Measurements from ENCODE around the gene CD160. TPM values are rescaled to one million over a fixed set of nuclear protein-coding genes. Genes with fewer than 3 reads are reported as not detected.
A peak's percentile ranks its signal among the peaks of the same experiment; 100 is the strongest.

CD160 gene
- total RNA-seq, 4 donors from 2014 or later = not detected

DNA sequence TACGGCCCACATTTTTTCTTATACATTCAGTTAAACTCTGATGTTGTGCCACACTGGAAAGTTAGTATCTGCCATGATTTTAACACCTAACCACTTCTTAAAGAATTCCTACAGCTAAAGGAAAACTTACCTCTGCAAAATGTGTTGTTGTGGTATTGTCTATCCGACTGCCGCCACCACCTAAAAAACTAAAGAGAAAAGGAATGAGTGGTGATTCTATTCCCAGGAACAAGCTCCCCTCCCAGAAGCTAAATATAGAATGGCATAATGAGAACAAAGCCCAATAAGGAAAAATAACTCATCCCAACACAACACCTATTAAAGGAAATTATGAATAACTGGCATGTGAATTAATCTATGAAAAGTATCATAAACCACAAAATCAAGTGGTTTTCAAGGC lies 65.1 kb downstream of the CD160 start:
- Histone ChIP-seq H3K27ac (peak overlapping the region; percentile 77 to 86 (median 84)), H3K36me3 (peaks cover 0 to 11% of the 10 kb centered on the region in 2 donors), H3K27me3 (no peaks in the 10 kb centered on the region), H3K4me1 (peaks cover 43 to 46% of the 10 kb centered on the region in 2 donors), H3K9me3 (no peaks in the 10 kb centered on the region), H3K4me3 (peak overlapping the region; percentile 7 to 58 (median 34))
- peak; percentile 29 to 38 for ATAC-seq
- TF ChIP-seq, protein P1, sequence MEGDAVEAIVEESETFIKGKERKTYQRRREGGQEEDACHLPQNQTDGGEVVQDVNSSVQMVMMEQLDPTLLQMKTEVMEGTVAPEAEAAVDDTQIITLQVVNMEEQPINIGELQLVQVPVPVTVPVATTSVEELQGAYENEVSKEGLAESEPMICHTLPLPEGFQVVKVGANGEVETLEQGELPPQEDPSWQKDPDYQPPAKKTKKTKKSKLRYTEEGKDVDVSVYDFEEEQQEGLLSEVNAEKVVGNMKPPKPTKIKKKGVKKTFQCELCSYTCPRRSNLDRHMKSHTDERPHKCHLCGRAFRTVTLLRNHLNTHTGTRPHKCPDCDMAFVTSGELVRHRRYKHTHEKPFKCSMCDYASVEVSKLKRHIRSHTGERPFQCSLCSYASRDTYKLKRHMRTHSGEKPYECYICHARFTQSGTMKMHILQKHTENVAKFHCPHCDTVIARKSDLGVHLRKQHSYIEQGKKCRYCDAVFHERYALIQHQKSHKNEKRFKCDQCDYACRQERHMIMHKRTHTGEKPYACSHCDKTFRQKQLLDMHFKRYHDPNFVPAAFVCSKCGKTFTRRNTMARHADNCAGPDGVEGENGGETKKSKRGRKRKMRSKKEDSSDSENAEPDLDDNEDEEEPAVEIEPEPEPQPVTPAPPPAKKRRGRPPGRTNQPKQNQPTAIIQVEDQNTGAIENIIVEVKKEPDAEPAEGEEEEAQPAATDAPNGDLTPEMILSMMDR (IDR thresholded peaks at IDR 0.05 in 4 of 5, conservative IDR thresholded peaks at IDR 0.05 in 1 of 5) = no peak
- peak in 1 of 2 donors; percentile 67 for TF ChIP-seq POLR2A (IDR thresholded peaks at IDR 0.05)
- in situ Hi-C loops (cut with MboI; ENCODE audit: low sequenced_read_pairs in 4 of 4) = no loop called here
- no peak for DNase-seq
- intact Hi-C loops (cut with DNase I; ENCODE audit: low total_unique reads) = no loop called here

DNA sequence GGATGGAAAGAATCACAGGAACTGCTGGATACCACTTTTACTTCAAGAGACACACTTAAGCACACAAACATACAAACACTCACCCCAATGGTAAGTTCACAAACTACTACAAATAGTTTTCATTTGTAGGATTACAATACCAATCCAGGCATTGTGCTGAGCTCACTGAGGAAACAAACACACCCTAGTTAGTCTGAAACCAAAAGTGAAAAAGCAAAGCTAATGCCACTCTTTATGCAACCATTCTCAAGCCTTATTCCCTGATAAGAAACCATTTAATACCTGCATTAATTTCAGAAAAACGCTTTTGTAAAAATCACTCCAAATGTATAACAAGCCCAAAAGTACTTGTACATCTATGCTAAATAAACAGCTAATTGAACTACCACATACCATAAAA lies 66.2 kb downstream of the CD160 start:
- Histone ChIP-seq H3K4me1 (peaks cover 42 to 44% of the 10 kb centered on the region in 2 donors), H3K27ac (peak overlapping the region; percentile 77 to 86 (median 84)), H3K4me3 (no peak overlapping the region), H3K27me3 (no peaks in the 10 kb centered on the region), H3K36me3 (peaks cover 0 to 11% of the 10 kb centered on the region in 2 donors), H3K9me3 (no peaks in the 10 kb centered on the region)
- intact Hi-C loops (cut with DNase I; ENCODE audit: low total_unique reads) = no loop called here
- TF ChIP-seq POLR2A (IDR thresholded peaks at IDR 0.05) = no peak
- TF ChIP-seq, protein P1 (IDR thresholded peaks at IDR 0.05 in 4 of 5, conservative IDR thresholded peaks at IDR 0.05 in 1 of 5) = no peak
- DNase-seq (no peak), ATAC-seq (no peak)
- in situ Hi-C loops (cut with MboI; ENCODE audit: low sequenced_read_pairs in 4 of 4) = no loop called here

DNA sequence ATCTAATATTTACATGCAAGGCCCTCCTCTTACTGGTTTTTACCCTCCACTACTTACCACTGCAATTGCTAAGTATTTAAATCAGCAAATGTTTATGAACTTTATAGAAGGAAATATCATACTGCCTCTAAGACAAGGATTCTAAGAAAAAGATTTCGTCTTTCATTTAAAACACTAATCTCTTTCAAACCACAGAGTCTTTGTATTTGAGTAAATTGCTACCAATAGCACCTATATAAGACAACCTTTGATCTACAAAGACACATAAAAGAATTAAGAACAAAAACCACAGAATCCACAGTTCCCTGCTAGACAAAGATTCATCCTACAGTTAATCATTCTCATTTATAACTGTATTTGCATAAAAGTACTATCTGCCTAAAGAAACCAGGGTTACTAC lies 67.0 kb downstream of the CD160 start:
- Histone ChIP-seq H3K27me3 (no peaks in the 10 kb centered on the region), H3K4me3 (no peak overlapping the region), H3K27ac (peak overlapping the region; percentile 77 to 86 (median 84)), H3K36me3 (peaks cover 0 to 11% of the 10 kb centered on the region in 2 donors), H3K9me3 (no peaks in the 10 kb centered on the region), H3K4me1 (peaks cover 35 to 38% of the 10 kb centered on the region in 2 donors)
- intact Hi-C loops (cut with DNase I; ENCODE audit: low total_unique reads) = no loop called here
- TF ChIP-seq POLR2A (IDR thresholded peaks at IDR 0.05) = no peak
- TF ChIP-seq, protein P1 (IDR thresholded peaks at IDR 0.05 in 4 of 5, conservative IDR thresholded peaks at IDR 0.05 in 1 of 5) = no peak
- ATAC-seq = no peak
- in situ Hi-C loops (cut with MboI; ENCODE audit: low sequenced_read_pairs in 4 of 4) = no loop called here
- no peak for DNase-seq

DNA sequence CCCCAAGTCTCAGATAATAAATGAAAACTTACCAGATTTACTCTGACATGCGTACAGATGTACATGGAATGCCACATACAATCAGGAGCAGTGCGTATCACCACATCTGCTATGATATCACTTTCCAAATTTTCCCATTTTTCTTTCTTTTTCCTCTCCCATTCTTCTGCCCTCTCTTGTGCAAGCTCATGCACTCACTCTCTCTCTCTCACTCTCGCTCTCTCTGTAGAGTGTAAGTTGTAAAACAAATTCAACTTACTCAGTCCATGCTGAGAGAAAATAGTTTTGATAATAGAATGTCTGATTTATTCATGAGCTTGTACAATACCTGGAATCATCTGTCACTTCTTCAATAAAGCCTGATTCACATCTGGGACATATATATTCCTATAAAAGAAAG lies 69.3 kb downstream of the CD160 start:
- no peaks in the 10 kb centered on the region for H3K9me3 ChIP-seq
- in situ Hi-C loops (cut with MboI; ENCODE audit: low sequenced_read_pairs in 4 of 4) = no loop called here
- no peak for TF ChIP-seq POLR2A (IDR thresholded peaks at IDR 0.05)
- TF ChIP-seq, protein P1 (IDR thresholded peaks at IDR 0.05 in 4 of 5, conservative IDR thresholded peaks at IDR 0.05 in 1 of 5) = no peak
- H3K36me3 ChIP-seq = peaks cover 0 to 15% of the 10 kb centered on the region in 2 donors
- H3K27ac ChIP-seq = no peak overlapping the region
- ATAC-seq (no peak), DNase-seq (no peak)
- intact Hi-C loops (cut with DNase I; ENCODE audit: low total_unique reads) = no loop called here
- no peaks in the 10 kb centered on the region for H3K27me3 ChIP-seq
- H3K4me1 ChIP-seq = peaks cover 24 to 35% of the 10 kb centered on the region in 2 donors
- H3K4me3 ChIP-seq = no peak overlapping the region

Other genes starting within 250 kb of the CD160 start
- gene GPR89A, start 111.5 kb upstream of the CD160 start, total RNA-seq = 10 to 100 TPM in 3 of 4 donors, 1 to 10 TPM in 1; 9.0 to 27.0 (median 19.4) TPM
- gene PDZK1, start 12.1 kb upstream of the CD160 start, total RNA-seq = under 1 TPM in 1 of 4 donors, not detected in 3; 0.44 TPM
- 10 to 100 TPM; 16.1 to 65.4 (median 37.3) TPM for gene RNF115, start 104.6 kb downstream of the CD160 start, total RNA-seq
- 10 to 100 TPM; 23.0 to 27.8 (median 26.4) TPM for gene POLR3C, start 104.7 kb downstream of the CD160 start, total RNA-seq
- 1 to 10 TPM in 1 of 4 donors, under 1 TPM in 2, not detected in 1; 0.46 to 2.2 (median 0.51) TPM for gene NUDT17, start 126.1 kb downstream of the CD160 start, total RNA-seq
- gene PIAS3, start 139.6 kb downstream of the CD160 start, total RNA-seq = 10 to 100 TPM; 26.2 to 40.0 (median 35.7) TPM
- 10 to 100 TPM in 2 of 4 donors, 1 to 10 TPM in 2; 8.0 to 19.5 (median 10.7) TPM for gene ANKRD35, start 166.4 kb downstream of the CD160 start, total RNA-seq
- 10 to 100 TPM in 3 of 4 donors, 1 to 10 TPM in 1; 6.4 to 20.0 (median 14.7) TPM for gene ITGA10, start 190.6 kb downstream of the CD160 start, total RNA-seq
- gene PEX11B, start 199.2 kb downstream of the CD160 start, total RNA-seq = 10 to 100 TPM; 23.2 to 46.0 (median 31.7) TPM
- 100 to 1,000 TPM; 199 to 589 (median 381) TPM for gene RBM8A, start 208.0 kb downstream of the CD160 start, total RNA-seq
- 100 to 1,000 TPM in 1 of 4 donors, 10 to 100 TPM in 3; 37.1 to 108 (median 75.4) TPM for gene LIX1L, start 238.5 kb downstream of the CD160 start, total RNA-seq
- gene ANKRD34A, start 245.1 kb downstream of the CD160 start, total RNA-seq = 10 to 100 TPM in 1 of 4 donors, 1 to 10 TPM in 3; 3.3 to 19.0 (median 6.7) TPM
- gene POLR3GL, start 245.2 kb downstream of the CD160 start, total RNA-seq = 10 to 100 TPM; 43.5 to 78.8 (median 59.4) TPM